Neuronal stem cell (in vitro differentiated cells): ENCODE measurements around the gene MT1X.

Source experiments
- DNase-seq: peaks from one replicate; pipeline ENCODE4 v3.0.0-alpha.2; 2013; ENCODE audit warnings: low spot score
- H2AFZ ChIP-seq: one replicate; pipeline ENCODE4 v1.6.1; 2013; ENCODE audit warnings: mild to moderate bottlenecking, low read length, inconsistent platforms
- H2AK5ac ChIP-seq: 2 replicates; pipeline ENCODE4 v1.6.1; 2013; ENCODE audit warnings: low read depth, mild to moderate bottlenecking, inconsistent platforms, low read length, moderate library complexity, mixed read lengths
- H2BK120ac ChIP-seq: 2 replicates; pipeline ENCODE4 v1.6.1; 2013; ENCODE audit warnings: low read depth, mild to moderate bottlenecking, inconsistent platforms, low read length, moderate library complexity, mixed read lengths
- H2BK12ac ChIP-seq: one replicate; pipeline ENCODE4 v1.6.1; 2013; ENCODE audit warnings: low read length, inconsistent platforms
- H2BK15ac ChIP-seq: 2 replicates; pipeline ENCODE4 v1.6.1; 2013; ENCODE audit warnings: mild to moderate bottlenecking, low read length, inconsistent platforms, mixed read lengths
- H2BK5ac ChIP-seq: one replicate; pipeline ENCODE4 v1.6.1; 2013; ENCODE audit warnings: inconsistent platforms, mild to moderate bottlenecking, low read length, moderate library complexity
- H3K14ac ChIP-seq: one replicate; pipeline ENCODE4 v1.6.1; 2013; ENCODE audit warnings: low read length, inconsistent platforms
- H3K18ac ChIP-seq: 2 replicates; pipeline ENCODE4 v1.6.1; 2013; ENCODE audit warnings: low read length, inconsistent platforms
- H3K23ac ChIP-seq: 2 replicates; pipeline ENCODE4 v1.6.1; 2013; ENCODE audit warnings: low read depth, mild to moderate bottlenecking, mixed read lengths, low read length, inconsistent platforms; ENCODE audit not compliant: poor library complexity
- H3K27ac ChIP-seq: replicated peaks from 3 replicates; pipeline ENCODE4 v1.5.1; 2013; ENCODE audit warnings: low read length, inconsistent platforms
- H3K27me3 ChIP-seq, 3 experiments: 2 replicates each; pipeline ENCODE4 v1.6.1; 2013; ENCODE audit warnings: low read length in 3 of 3, mild to moderate bottlenecking in 2 of 3, inconsistent platforms in 1 of 3, low read depth in 1 of 3, mixed read lengths in 1 of 3, moderate library complexity in 1 of 3; ENCODE audit not compliant: control insufficient read depth in 3 of 3, insufficient read depth in 3 of 3
- H3K36me3 ChIP-seq, 2 donors: replicated peaks in 1 of 2; 2 replicates each; pipeline ENCODE4 v1.6.1; 2013; ENCODE audit warnings: low read length in 2 of 2; ENCODE audit not compliant: control insufficient read depth in 2 of 2, insufficient read depth in 2 of 2
- H3K4ac ChIP-seq: 2 replicates; pipeline ENCODE4 v1.6.1; 2013; ENCODE audit warnings: inconsistent platforms, mild to moderate bottlenecking, low read length, moderate library complexity
- H3K4me1 ChIP-seq, 2 donors: 1 replicate in 1 of 2; 2 replicates in 1 of 2; pipeline ENCODE4 v1.6.1; 2013; ENCODE audit warnings: low read length in 2 of 2, low read depth in 1 of 2; ENCODE audit not compliant: control insufficient read depth in 2 of 2, insufficient read depth in 1 of 2
- H3K4me2 ChIP-seq: one replicate; pipeline ENCODE4 v1.6.1; 2013; ENCODE audit warnings: mild to moderate bottlenecking, low read length, inconsistent platforms; ENCODE audit not compliant: insufficient read depth, poor library complexity, severe bottlenecking
- H3K4me3 ChIP-seq, 2 donors: 2 replicates each; pipeline ENCODE4 v1.5.1; 2013; ENCODE audit warnings: low read length in 2 of 2, mild to moderate bottlenecking in 2 of 2, inconsistent platforms in 1 of 2, moderate library complexity in 1 of 2
- H3K79me1 ChIP-seq: one replicate; pipeline ENCODE4 v1.6.1; 2013; ENCODE audit warnings: low read depth, mild to moderate bottlenecking, inconsistent platforms, low read length, moderate library complexity
- H3K9ac ChIP-seq: one replicate; pipeline ENCODE4 v1.6.1; 2013; ENCODE audit warnings: mild to moderate bottlenecking, low read depth, low read length, inconsistent platforms; ENCODE audit not compliant: poor library complexity
- H3K9me3 ChIP-seq, 2 donors: replicated peaks in 1 of 2; 2 replicates each; pipeline versions ENCODE3 to v1.6.1; 2013; ENCODE audit warnings: low read length in 2 of 2, mild to moderate bottlenecking in 2 of 2, inconsistent platforms in 1 of 2, low read depth in 1 of 2, mixed read lengths in 1 of 2, moderate library complexity in 1 of 2; ENCODE audit not compliant: control insufficient read depth in 2 of 2, insufficient read depth in 1 of 2
- H4K8ac ChIP-seq: one replicate; pipeline ENCODE4 v1.6.1; 2013; ENCODE audit warnings: low read depth, mild to moderate bottlenecking, inconsistent platforms, low read length, moderate library complexity
- H4K91ac ChIP-seq: one replicate; pipeline ENCODE4 v1.6.1; 2013; ENCODE audit warnings: low read length, low read depth, mild to moderate bottlenecking, inconsistent platforms; ENCODE audit not compliant: poor library complexity
- WGBS, 2 donors: extraction: QIAGEN DNeasy Blood & Tissue Kit; methylation state at CpG; one replicate each; pipeline ENCODE4 v1.1.7; 2013; ENCODE audit warnings: missing lambda C conversion rate in 2 of 2, mixed read lengths in 1 of 2; ENCODE audit not compliant: insufficient read length in 2 of 2, insufficient replicate concordance in 1 of 2; ENCODE audit errors: extremely low coverage in 2 of 2; 5-methylcytosine and 5-hydroxymethylcytosine counted together

MT1X gene

GRCh38 chr16:56647641-56648431 is 34.4 kb upstream of the MT1X start:
- Histone ChIP-seq H3K27me3 (peaks cover 22 to 100% (median 79%) of the 10 kb centered on the region in 3 experiments), H3K9ac (no peak overlapping the region), H4K8ac (no peak overlapping the region), H3K79me1 (no peaks in the 10 kb centered on the region), H4K91ac (no peak overlapping the region), H3K36me3 (no peaks in the 10 kb centered on the region), H3K4ac (no peak overlapping the region), H3K9me3 (peaks cover 0 to 2% of the 10 kb centered on the region in 2 donors), H2BK120ac (no peak overlapping the region), H3K4me3 (no peak overlapping the region), H2AK5ac (no peak overlapping the region), H3K14ac (no peak overlapping the region), H3K18ac (peak overlapping the region; percentile 16), H3K23ac (peak overlapping the region; percentile 76), H2BK12ac (no peak overlapping the region), H2BK5ac (no peak overlapping the region), H2AFZ (no peak overlapping the region), H2BK15ac (no peak overlapping the region), H3K4me2 (no peak overlapping the region), H3K27ac (no peak overlapping the region), H3K4me1 (no peaks in the 10 kb centered on the region)
- no CpG with 5 or more reads among the region's 33 CpGs for WGBS, 2 donors
- no peak for DNase-seq

GRCh38 chr16:56649271-56649670 is 33.0 kb upstream of the MT1X start:
- Histone ChIP-seq H3K18ac (no peak overlapping the region), H4K91ac (no peak overlapping the region), H2BK5ac (no peak overlapping the region), H3K27ac (no peak overlapping the region), H3K27me3 (peaks cover 8 to 96% (median 68%) of the 10 kb centered on the region in 3 experiments), H3K4me3 (no peak overlapping the region), H3K14ac (no peak overlapping the region), H2BK12ac (no peak overlapping the region), H3K9ac (no peak overlapping the region), H3K36me3 (no peaks in the 10 kb centered on the region), H3K79me1 (no peaks in the 10 kb centered on the region), H2AK5ac (no peak overlapping the region), H3K4me2 (no peak overlapping the region), H2BK120ac (no peak overlapping the region), H3K4ac (no peak overlapping the region), H2BK15ac (no peak overlapping the region), H3K9me3 (no peaks in the 10 kb centered on the region), H2AFZ (no peak overlapping the region), H3K23ac (no peak overlapping the region), H4K8ac (no peak overlapping the region), H3K4me1 (no peaks in the 10 kb centered on the region)
- no peak for DNase-seq
- WGBS, 2 donors, result no CpG with 5 or more reads among the region's 2 CpGs

GRCh38 chr16:56649820-56650219 is 32.5 kb upstream of the MT1X start:
- Histone ChIP-seq H3K23ac (no peak overlapping the region), H2BK15ac (no peak overlapping the region), H2AFZ (no peak overlapping the region), H3K4ac (no peak overlapping the region), H3K79me1 (no peaks in the 10 kb centered on the region), H2AK5ac (no peak overlapping the region), H3K27ac (no peak overlapping the region), H2BK120ac (no peak overlapping the region), H4K8ac (no peak overlapping the region), H3K14ac (no peak overlapping the region), H4K91ac (no peak overlapping the region), H3K9ac (no peak overlapping the region), H3K9me3 (no peaks in the 10 kb centered on the region), H3K18ac (no peak overlapping the region), H3K4me1 (no peaks in the 10 kb centered on the region), H3K4me3 (no peak overlapping the region), H3K36me3 (no peaks in the 10 kb centered on the region), H2BK12ac (no peak overlapping the region), H3K4me2 (no peak overlapping the region), H3K27me3 (peaks cover 8 to 94% (median 64%) of the 10 kb centered on the region in 3 experiments), H2BK5ac (no peak overlapping the region)
- no CpG with 5 or more reads among the region's 3 CpGs for WGBS, 2 donors
- DNase-seq, result no peak

GRCh38 chr16:56651586-56651985 is 30.7 kb upstream of the MT1X start, which contains the start of gene MT1B:
Gene MT1B (plus strand): TSS chr16:56651886. CDS start chr16:56651954, 68 bp downstream.
- no peak within 1 kb of the TSS for H2AFZ ChIP-seq
- H3K4me3 ChIP-seq, result peak within 1 kb of the TSS in 1 of 2 donors; percentile 36
- no peak within 1 kb of the TSS for H3K4ac ChIP-seq
- peak within 1 kb of the TSS; percentile 13 for H2AK5ac ChIP-seq
- no peak within 1 kb of the TSS for H4K8ac ChIP-seq
- H2BK12ac ChIP-seq, result no peak within 1 kb of the TSS
- H3K36me3 ChIP-seq, result no peaks in the 10 kb centered on the region
- no peak within 1 kb of the TSS for H2BK5ac ChIP-seq
- H3K9me3 ChIP-seq, result no peaks in the 10 kb centered on the region
- no peak within 1 kb of the TSS for H3K18ac ChIP-seq
- H2BK15ac ChIP-seq, result no peak within 1 kb of the TSS
- peaks cover 5 to 92% (median 50%) of the 10 kb centered on the region in 3 experiments for H3K27me3 ChIP-seq
- no CpG with 5 or more reads among the region's 7 CpGs for WGBS, 2 donors
- H3K27ac ChIP-seq, result no peak within 1 kb of the TSS
- H4K91ac ChIP-seq, result no peak within 1 kb of the TSS
- H3K79me1 ChIP-seq, result no peaks in the 10 kb centered on the region
- DNase-seq, result no peak
- H3K9ac ChIP-seq, result no peak within 1 kb of the TSS
- H3K14ac ChIP-seq, result peak within 1 kb of the TSS; percentile 23
- H3K23ac ChIP-seq, result no peak within 1 kb of the TSS
- no peak within 1 kb of the TSS for H2BK120ac ChIP-seq
- H3K4me2 ChIP-seq, result no peak within 1 kb of the TSS
- no peaks in the 10 kb centered on the region for H3K4me1 ChIP-seq
